CD1c-positive myeloid dendritic cell (primary cell): ENCODE data around the gene IVD.

ENCODE experiments used
- DNase-seq: peaks from one replicate; pipeline ENCODE4 v3.0.0-alpha.2; 2016; ENCODE audit errors: extremely low spot score

Gene IVD

GRCh38 chr15:40377606-40378005 lies 28.0 kb upstream of the IVD start:
- no peak for DNase-seq

GRCh38 chr15:40379374-40379773 lies 26.2 kb upstream of the IVD start:
- no peak for DNase-seq

GRCh38 chr15:40379853-40380252 lies 25.7 kb upstream of the IVD start:
- DNase-seq, result peak; percentile 84

- no peak for DNase-seq
Observed at GRCh38 chr15:40380636-40381035, 25.0 kb upstream of the IVD start.

- DNase-seq, result no peak
Observed at GRCh38 chr15:40381818-40382529, 23.6 kb upstream of the IVD start.

- peak; percentile 96 for DNase-seq
Observed at GRCh38 chr15:40382580-40383456, 22.8 kb upstream of the IVD start, which contains the start of gene KNSTRN. KNSTRN (plus strand) TSS chr15:40382721; CDS start chr15:40382836, 115 bp downstream.

GRCh38 chr15:40386480-40386879 lies 19.1 kb upstream of the IVD start:
- DNase-seq, result no peak

- DNase-seq, result peak; percentile 91
Observed at GRCh38 chr15:40388941-40389823, 16.4 kb upstream of the IVD start.

GRCh38 chr15:40389824-40390595 lies 15.6 kb upstream of the IVD start:
- DNase-seq, result no peak

- no peak for DNase-seq
Observed at GRCh38 chr15:40392986-40393948, 12.3 kb upstream of the IVD start.

- no peak for DNase-seq
Observed at GRCh38 chr15:40397688-40398412, 7.7 kb upstream of the IVD start.

- peak; percentile 67 for DNase-seq
Observed at GRCh38 chr15:40398413-40398873, 7.2 kb upstream of the IVD start.

GRCh38 chr15:40399370-40399769 lies 6.2 kb upstream of the IVD start:
- no peak for DNase-seq

GRCh38 chr15:40407330-40407990 lies 1.9 kb downstream of the IVD start:
- peak; percentile 43 for DNase-seq

- no peak for DNase-seq
Observed at GRCh38 chr15:40409366-40409765, 3.8 kb downstream of the IVD start.

- DNase-seq, result no peak
Observed at GRCh38 chr15:40410476-40410875, 4.9 kb downstream of the IVD start.

GRCh38 chr15:40412095-40412759 lies 6.6 kb downstream of the IVD start:
- DNase-seq, result no peak

- no peak for DNase-seq
Observed at GRCh38 chr15:40413036-40413435, 7.4 kb downstream of the IVD start.
